ENCODE measurements around the gene KLF13. TPM values are rescaled to one million over a fixed set of nuclear protein-coding genes. Genes with fewer than 3 reads are reported as not detected.

The KLF13 gene
- total and polyA plus RNA-seq, 7 experiments from 2014 or later: 42.4 to 256 (median 194) TPM

GRCh38 chr15:31313223-31313622 lies 13.4 kb upstream of the KLF13 start:
- Mint-ChIP-seq H3K36me3 (peaks cover 0 to 10% (median 0%) of the 10 kb centered on the region in 5 donors), H3K9me3 (peaks cover 0 to 10% (median 0%) of the 10 kb centered on the region in 11 donors), H3K4me1 (peaks cover 14 to 55% (median 39%) of the 10 kb centered on the region in 7 donors), H3K27me3 (peaks cover 0 to 2% (median 0%) of the 10 kb centered on the region in 5 donors), H3K27ac (peak overlapping the region in 1 of 9 donors; percentile 63), H3K4me3 (no peak overlapping the region)
- ChIA-PET POLR2A (interaction anchor here (0.6 to 1.4 kb wide), 6 partner anchors 11 to 106 kb away, joined by 3 to 4 read pairs (median 3); partner anchors contain the start of gene KLF13), CTCF (interaction anchor here (1.0 to 1.1 kb wide), 2 partner anchors 108 to 177 kb away, joined by 3 read pairs; no protein-coding TSS in a partner anchor)
- Histone ChIP-seq H3K9me3 (ENCODE audit: control insufficient read depth in 2 of 3, low read length in 3 of 3) (peaks cover 0 to 10% (median 0%) of the 10 kb centered on the region in 3 experiments), H3K36me3 (ENCODE audit: control insufficient read depth in 2 of 3, insufficient read depth in 3 of 3, low read length in 3 of 3) (no peaks in the 10 kb centered on the region), H3K27ac (ENCODE audit: low read depth, low read length) (no peak overlapping the region), H3K4me3 (ENCODE audit: low read length) (no peak overlapping the region), H3K27me3 (ENCODE audit: control insufficient read depth in 2 of 2, insufficient read depth in 2 of 2, low read length in 2 of 2) (no peaks in the 10 kb centered on the region), H3K4me1 (ENCODE audit: control insufficient read depth in 2 of 2, insufficient read depth in 2 of 2, low read length in 2 of 2) (peaks cover 0 to 25% of the 10 kb centered on the region in 2 donors)
- intact Hi-C loops (cut with micrococcal nuclease): no loop called here
- ATAC-seq (no peak), DNase-seq (no peak)

- ATAC-seq (no peak), DNase-seq (no peak)
- Mint-ChIP-seq H3K27me3 (peaks cover 0 to 2% (median 0%) of the 10 kb centered on the region in 5 donors), H3K27ac (no peak overlapping the region), H3K4me1 (peaks cover 15 to 44% (median 38%) of the 10 kb centered on the region in 7 donors), H3K36me3 (peaks cover 0 to 13% (median 0%) of the 10 kb centered on the region in 5 donors), H3K9me3 (peaks cover 0 to 10% (median 0%) of the 10 kb centered on the region in 11 donors), H3K4me3 (peak overlapping the region in 1 of 10 donors; percentile 31)
- intact Hi-C loops (cut with micrococcal nuclease): no loop called here
- H3K4me3 ChIP-seq (ENCODE audit: low read length): no peak overlapping the region
- no peak overlapping the region for H3K27ac ChIP-seq (ENCODE audit: low read depth, low read length)
- H3K36me3 ChIP-seq (ENCODE audit: control insufficient read depth in 2 of 3, insufficient read depth in 3 of 3, low read length in 3 of 3): no peaks in the 10 kb centered on the region
- peaks cover 0 to 10% (median 0%) of the 10 kb centered on the region in 3 experiments for H3K9me3 ChIP-seq (ENCODE audit: control insufficient read depth in 2 of 3, low read length in 3 of 3)
- ChIA-PET POLR2A (interaction anchor here (0.7 kb wide), 1 partner anchor 69 kb away, joined by 3 read pairs; no protein-coding TSS in a partner anchor), CTCF (interaction anchor here (0.6 to 1.1 kb wide), 2 partner anchors 176 to 654 kb away, joined by 3 read pairs; no protein-coding TSS in a partner anchor)
- no peaks in the 10 kb centered on the region for H3K27me3 ChIP-seq (ENCODE audit: control insufficient read depth in 2 of 2, insufficient read depth in 2 of 2, low read length in 2 of 2)
- H3K4me1 ChIP-seq (ENCODE audit: control insufficient read depth in 2 of 2, insufficient read depth in 2 of 2, low read length in 2 of 2): peaks cover 0 to 22% of the 10 kb centered on the region in 2 donors
Observed at GRCh38 chr15:31314380-31314779, 12.3 kb upstream of the KLF13 start.

- Histone ChIP-seq H3K4me1 (ENCODE audit: control insufficient read depth in 2 of 2, insufficient read depth in 2 of 2, low read length in 2 of 2) (peaks cover 0 to 19% of the 10 kb centered on the region in 2 donors), H3K4me3 (ENCODE audit: low read length) (no peak overlapping the region), H3K27ac (ENCODE audit: low read depth, low read length) (no peak overlapping the region), H3K36me3 (ENCODE audit: control insufficient read depth in 2 of 3, insufficient read depth in 3 of 3, low read length in 3 of 3) (no peaks in the 10 kb centered on the region), H3K27me3 (ENCODE audit: control insufficient read depth in 2 of 2, insufficient read depth in 2 of 2, low read length in 2 of 2) (no peaks in the 10 kb centered on the region), H3K9me3 (ENCODE audit: control insufficient read depth in 2 of 3, low read length in 3 of 3) (peaks cover 0 to 10% (median 0%) of the 10 kb centered on the region in 3 experiments)
- CTCF ChIA-PET: interaction anchor here (0.5 to 1.0 kb wide), 3 partner anchors 50 to 127 kb away, joined by 3 read pairs; no protein-coding TSS in a partner anchor
- DNase-seq (no peak), ATAC-seq (no peak)
- peaks cover 23 to 40% (median 37%) of the 10 kb centered on the region in 7 donors for H3K4me1 Mint-ChIP-seq
- intact Hi-C loops (cut with micrococcal nuclease): no loop called here
- peaks cover 0 to 27% (median 0%) of the 10 kb centered on the region in 5 donors for H3K36me3 Mint-ChIP-seq
- H3K27me3 Mint-ChIP-seq: no peaks in the 10 kb centered on the region
- POLR2A ChIA-PET: interaction anchor here (0.7 to 3.0 kb wide), 8 partner anchors 9 to 60 kb away, joined by 3 to 18 read pairs (median 3); partner anchors contain the start of gene KLF13
- H3K4me3 Mint-ChIP-seq: peak overlapping the region in 7 of 10 donors; percentile 7 to 66 (median 32)
- H3K27ac Mint-ChIP-seq: peak overlapping the region in 7 of 9 donors; percentile 43 to 71 (median 65)
- H3K9me3 Mint-ChIP-seq: peaks cover 0 to 10% (median 0%) of the 10 kb centered on the region in 11 donors
Observed at GRCh38 chr15:31316135-31316795, 10.4 kb upstream of the KLF13 start.

- DNase-seq (no peak), ATAC-seq (no peak)
- Mint-ChIP-seq H3K9me3 (peaks cover 0 to 10% (median 0%) of the 10 kb centered on the region in 11 donors), H3K36me3 (peaks cover 0 to 32% (median 0%) of the 10 kb centered on the region in 5 donors), H3K27me3 (no peaks in the 10 kb centered on the region), H3K4me3 (peak overlapping the region in 7 of 10 donors; percentile 9 to 66 (median 44)), H3K27ac (peak overlapping the region; percentile 55 to 84 (median 65)), H3K4me1 (peaks cover 23 to 47% (median 43%) of the 10 kb centered on the region in 7 donors)
- H3K36me3 ChIP-seq (ENCODE audit: control insufficient read depth in 2 of 3, insufficient read depth in 3 of 3, low read length in 3 of 3): no peaks in the 10 kb centered on the region
- no peak overlapping the region for H3K4me3 ChIP-seq (ENCODE audit: low read length)
- H3K9me3 ChIP-seq (ENCODE audit: control insufficient read depth in 2 of 3, low read length in 3 of 3): peaks cover 0 to 10% (median 0%) of the 10 kb centered on the region in 3 experiments
- no peaks in the 10 kb centered on the region for H3K27me3 ChIP-seq (ENCODE audit: control insufficient read depth in 2 of 2, insufficient read depth in 2 of 2, low read length in 2 of 2)
- intact Hi-C loops (cut with micrococcal nuclease): no loop called here
- POLR2A ChIA-PET: interaction anchor here (1.0 to 3.0 kb wide), 5 partner anchors 9 to 51 kb away, joined by 3 to 18 read pairs (median 3); partner anchors contain the start of gene KLF13
- H3K27ac ChIP-seq (ENCODE audit: low read depth, low read length): no peak overlapping the region
- CTCF ChIA-PET: interaction anchor here (0.5 to 1.0 kb wide), 4 partner anchors 16 to 127 kb away, joined by 3 read pairs; no protein-coding TSS in a partner anchor
- H3K4me1 ChIP-seq (ENCODE audit: control insufficient read depth in 2 of 2, insufficient read depth in 2 of 2, low read length in 2 of 2): peaks cover 0 to 19% of the 10 kb centered on the region in 2 donors
Observed at GRCh38 chr15:31317017-31317416, 9.6 kb upstream of the KLF13 start.

- DNase-seq (no peak), ATAC-seq (no peak)
- no peak overlapping the region for H3K4me3 ChIP-seq (ENCODE audit: low read length)
- no peaks in the 10 kb centered on the region for H3K27me3 ChIP-seq (ENCODE audit: control insufficient read depth in 2 of 2, insufficient read depth in 2 of 2, low read length in 2 of 2)
- no peak overlapping the region for H3K27ac ChIP-seq (ENCODE audit: low read depth, low read length)
- no peaks in the 10 kb centered on the region for H3K27me3 Mint-ChIP-seq
- intact Hi-C loops (cut with micrococcal nuclease): no loop called here
- CTCF ChIA-PET: interaction anchor here (0.8 to 1.3 kb wide), 3 partner anchors 17 to 117 kb away, joined by 3 read pairs; no protein-coding TSS in a partner anchor
- H3K9me3 Mint-ChIP-seq: peaks cover 0 to 10% (median 0%) of the 10 kb centered on the region in 11 donors
- peaks cover 23 to 50% (median 43%) of the 10 kb centered on the region in 7 donors for H3K4me1 Mint-ChIP-seq
- no peaks in the 10 kb centered on the region for H3K36me3 ChIP-seq (ENCODE audit: control insufficient read depth in 2 of 3, insufficient read depth in 3 of 3, low read length in 3 of 3)
- H3K4me1 ChIP-seq (ENCODE audit: control insufficient read depth in 2 of 2, insufficient read depth in 2 of 2, low read length in 2 of 2): peaks cover 0 to 19% of the 10 kb centered on the region in 2 donors
- H3K9me3 ChIP-seq (ENCODE audit: control insufficient read depth in 2 of 3, low read length in 3 of 3): peaks cover 0 to 10% (median 0%) of the 10 kb centered on the region in 3 experiments
- peak overlapping the region in 6 of 9 donors; percentile 39 to 84 (median 65) for H3K27ac Mint-ChIP-seq
- H3K4me3 Mint-ChIP-seq: peak overlapping the region in 3 of 10 donors; percentile 44 to 66 (median 57)
- POLR2A ChIA-PET: interaction anchor here (1.0 to 3.0 kb wide), 5 partner anchors 8 to 51 kb away, joined by 3 to 18 read pairs (median 3); partner anchors contain the start of gene KLF13
- H3K36me3 Mint-ChIP-seq: peaks cover 0 to 31% (median 0%) of the 10 kb centered on the region in 5 donors
Observed at GRCh38 chr15:31317421-31318327, 9.0 kb upstream of the KLF13 start.

All from naive thymus-derived CD4-positive, alpha-beta T cell (primary cell).